ENCODE measurements around the gene HEPACAM2.

- no peak for TF ChIP-seq PKNOX1 (IDR thresholded peaks at IDR 0.05)
- no peak for TF ChIP-seq SP1 (IDR thresholded peaks at IDR 0.05)
- TF ChIP-seq CTBP1 (IDR thresholded peaks at IDR 0.05; ENCODE audit: borderline replicate concordance), result no peak
- no peak for TF ChIP-seq TARDBP (IDR thresholded peaks at IDR 0.05)
- TF ChIP-seq HDGF (IDR thresholded peaks at IDR 0.05; ENCODE audit: borderline replicate concordance), result no peak
These were observed 15.8 kb upstream of the HEPACAM2 start for GRCh38 chr7:93242106-93242505.

Measured in HEK293T (cell line).